GM18498 (cell line): ENCODE results near the gene TMEM50A.
"Not testable (repeated sequence)": the region's sequence is repeated elsewhere in the genome, so short reads cannot be mapped to it uniquely, and the experiment has no call there.

Experiments used
- ATAC-seq: cut with Tn5 transposase; IDR thresholded peaks from one replicate; pipeline ENCODE4 v1.9.1; 2021; ENCODE audit warnings: mild to moderate bottlenecking, moderate library complexity; ENCODE audit not compliant: unreplicated experiment

TMEM50A gene

DNA sequence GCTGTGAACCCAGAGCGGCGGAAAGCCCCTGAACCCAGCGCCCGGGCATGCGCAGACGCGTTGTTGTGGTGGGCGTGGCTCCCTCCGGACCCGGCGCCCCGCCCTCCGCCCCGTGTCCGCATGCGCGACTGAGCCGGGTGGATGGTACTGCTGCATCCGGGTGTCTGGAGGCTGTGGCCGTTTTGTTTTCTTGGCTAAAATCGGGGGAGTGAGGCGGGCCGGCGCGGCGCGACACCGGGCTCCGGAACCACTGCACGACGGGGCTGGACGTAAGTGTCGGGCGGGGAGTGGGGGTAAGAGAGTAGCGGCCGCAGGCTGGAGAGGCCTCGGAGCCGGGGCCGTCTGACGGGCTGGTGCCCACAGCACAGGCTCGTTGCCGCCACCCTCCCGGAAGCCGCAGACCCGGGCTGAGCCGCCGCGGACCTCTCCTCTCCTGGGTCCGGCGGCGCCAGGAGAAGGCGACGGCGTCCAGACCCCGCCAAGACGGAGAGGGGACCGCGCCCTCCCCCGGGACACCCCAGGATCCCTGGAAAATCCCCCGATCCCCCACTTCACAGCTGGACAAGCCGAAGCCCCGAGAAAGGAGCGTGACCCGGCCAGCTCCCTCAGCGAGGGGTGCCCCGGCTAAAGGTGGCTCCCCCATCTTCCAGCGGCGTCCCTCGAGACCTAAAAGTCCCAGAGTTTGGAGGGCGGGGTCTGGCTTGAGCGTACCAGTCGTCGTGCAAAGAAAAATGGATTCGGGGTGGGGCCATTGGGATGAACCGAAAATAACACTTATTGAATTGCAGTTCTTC lies at the start of gene TMEM50A:
Gene TMEM50A (plus strand): TSS at position 147 of the 794 bp plus-strand sequence. CDS start 2,153 bp downstream, outside the sequence.
- ATAC-seq, result peak; percentile 75

DNA sequence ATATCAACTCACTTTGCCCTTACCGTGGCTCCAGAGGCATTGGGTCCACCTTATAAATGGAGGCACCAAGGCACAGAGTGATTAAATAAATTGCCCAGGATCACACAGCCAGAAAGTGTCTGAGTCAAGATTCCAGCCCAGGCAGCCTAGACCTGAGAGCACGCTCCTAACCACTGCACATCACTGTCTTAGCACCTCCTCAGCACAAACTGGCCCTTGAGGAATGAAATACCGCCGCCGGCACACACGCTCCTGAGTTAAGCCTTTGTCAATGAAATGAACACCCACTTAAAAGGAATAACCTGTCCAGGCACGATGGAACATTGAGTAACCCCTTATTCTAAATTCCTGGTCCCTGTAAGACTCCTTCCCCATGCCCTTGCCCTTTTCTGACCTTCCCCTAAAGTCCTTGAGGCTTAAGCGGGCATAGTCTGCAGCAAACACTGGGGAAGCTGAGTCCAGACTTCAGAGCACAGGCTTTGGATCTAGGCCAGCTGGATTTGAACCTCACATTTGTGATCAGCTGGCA lies 49.5 kb upstream of the TMEM50A start:
- not testable (repeated sequence) for ATAC-seq

DNA sequence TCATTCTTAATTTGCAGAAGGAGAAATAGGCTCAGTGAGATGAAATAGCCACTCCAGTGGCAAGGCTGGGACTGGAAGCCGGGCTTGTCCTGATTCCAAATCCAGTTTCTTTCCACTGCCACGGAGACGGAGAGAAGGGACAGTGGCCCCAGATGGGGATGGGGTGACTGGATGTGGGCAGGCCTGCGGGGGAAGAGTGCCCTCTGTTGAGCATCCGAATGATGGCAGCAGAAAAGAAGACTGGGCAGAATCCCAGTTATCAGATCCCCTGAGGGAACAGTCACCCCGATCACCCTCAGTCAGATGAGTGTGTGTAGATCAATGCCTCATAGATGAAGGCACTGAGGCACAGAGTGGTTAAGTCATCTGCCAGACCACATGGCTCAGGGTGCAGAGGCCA lies 48.1 kb upstream of the TMEM50A start:
- not testable (repeated sequence) for ATAC-seq

DNA sequence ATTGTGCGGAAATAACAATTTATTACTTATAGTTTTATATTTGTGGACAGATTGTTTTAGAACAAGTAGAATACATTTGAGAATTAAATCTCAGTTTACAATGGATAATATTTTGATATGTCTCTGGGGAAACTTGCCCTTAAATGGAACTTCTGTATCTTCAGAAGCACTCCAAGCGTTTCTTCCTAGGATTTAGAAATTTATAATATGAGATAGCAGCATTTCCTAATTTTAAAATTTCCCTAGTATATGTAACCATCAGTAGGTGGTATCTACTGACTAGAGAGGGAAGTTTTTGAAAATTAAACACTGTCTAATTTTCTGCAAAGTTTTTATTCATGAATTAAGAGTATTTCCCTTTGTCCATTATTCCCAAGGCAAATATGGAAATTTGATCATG lies 44.7 kb upstream of the TMEM50A start:
- ATAC-seq, result not testable (repeated sequence)

DNA sequence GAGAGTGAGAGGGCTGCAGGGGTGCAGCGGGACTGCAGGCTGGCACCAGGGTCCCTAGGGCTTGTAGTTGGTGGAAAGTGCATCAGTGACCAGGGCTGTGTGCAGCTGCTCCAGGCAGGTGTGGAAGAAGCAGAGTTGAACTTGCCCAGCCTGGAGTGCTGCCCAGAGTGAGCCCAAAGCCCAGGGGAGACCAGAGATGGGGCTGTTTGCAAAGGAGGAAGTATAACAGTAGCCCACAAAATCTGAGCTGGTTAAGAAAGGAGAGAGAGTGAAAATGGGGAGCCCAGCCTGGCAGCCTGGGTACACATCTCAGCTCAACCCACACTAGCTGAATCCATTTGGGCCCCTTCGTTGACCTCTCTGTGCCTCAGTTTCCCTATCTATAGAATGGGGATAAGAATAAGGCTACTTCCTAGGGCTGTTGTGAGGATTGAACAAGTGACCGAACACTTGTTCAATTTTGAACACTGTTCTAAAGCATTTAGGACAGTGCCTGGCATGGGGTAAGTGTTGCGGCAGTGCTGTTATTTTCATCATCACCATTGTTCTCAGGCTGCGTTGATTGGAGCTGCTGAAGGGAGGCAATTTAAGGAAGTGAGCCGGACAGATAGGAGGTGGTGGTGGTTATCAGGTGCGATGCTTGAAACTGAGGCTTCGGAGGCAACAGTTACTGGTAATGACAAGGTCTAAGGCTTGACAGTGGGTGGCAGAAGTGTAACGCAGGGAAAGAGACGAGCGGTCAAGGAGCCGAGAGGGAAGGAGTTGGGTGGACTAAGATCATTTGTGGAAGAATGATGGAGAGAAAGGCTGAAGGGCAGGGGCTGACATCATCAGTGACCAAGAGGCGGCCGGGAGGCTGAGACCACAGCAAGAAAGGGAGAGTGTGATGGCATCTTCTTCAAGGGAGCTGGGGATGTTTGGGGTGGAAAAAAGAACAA lies 43.0 kb upstream of the TMEM50A start:
- ATAC-seq, result not testable (repeated sequence)

DNA sequence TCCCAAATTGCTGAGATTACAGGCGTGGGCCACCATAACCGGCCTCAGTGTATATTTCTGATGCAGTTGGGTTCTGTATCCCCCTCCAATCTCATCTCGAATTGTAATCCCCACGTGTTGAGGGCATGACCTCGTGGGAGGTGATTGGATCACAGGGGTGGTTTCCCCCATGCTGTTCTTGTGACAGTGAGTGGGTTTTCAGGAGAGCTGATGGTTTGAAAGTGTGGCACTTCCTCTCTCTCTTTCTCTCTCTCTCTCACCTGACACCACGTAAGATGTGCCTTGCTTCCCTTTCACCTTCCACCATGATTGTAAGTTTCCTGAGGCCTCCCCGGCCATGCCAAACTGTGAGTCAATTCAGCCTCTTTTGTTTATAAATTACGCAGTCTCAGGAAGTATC lies 41.6 kb upstream of the TMEM50A start:
- ATAC-seq, result not testable (repeated sequence)

DNA sequence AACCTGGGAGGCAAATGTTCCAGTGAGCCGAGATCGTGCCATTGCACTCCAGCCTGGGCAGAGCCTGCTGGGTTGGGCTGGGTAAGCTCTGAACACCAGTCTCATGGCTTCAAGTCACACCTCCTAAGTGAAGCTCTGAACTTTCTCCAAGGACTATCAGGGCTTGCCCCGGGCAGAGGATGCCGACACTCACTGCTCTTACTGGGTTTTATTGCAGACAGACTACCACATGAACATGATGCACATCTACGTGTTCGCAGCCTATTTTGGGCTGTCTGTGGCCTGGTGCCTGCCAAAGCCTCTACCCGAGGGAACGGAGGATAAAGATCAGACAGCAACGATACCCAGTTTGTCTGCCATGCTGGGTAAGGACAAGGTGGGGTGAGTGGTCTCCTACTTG lies 37.4 kb upstream of the TMEM50A start:
- ATAC-seq, result not testable (repeated sequence)

DNA sequence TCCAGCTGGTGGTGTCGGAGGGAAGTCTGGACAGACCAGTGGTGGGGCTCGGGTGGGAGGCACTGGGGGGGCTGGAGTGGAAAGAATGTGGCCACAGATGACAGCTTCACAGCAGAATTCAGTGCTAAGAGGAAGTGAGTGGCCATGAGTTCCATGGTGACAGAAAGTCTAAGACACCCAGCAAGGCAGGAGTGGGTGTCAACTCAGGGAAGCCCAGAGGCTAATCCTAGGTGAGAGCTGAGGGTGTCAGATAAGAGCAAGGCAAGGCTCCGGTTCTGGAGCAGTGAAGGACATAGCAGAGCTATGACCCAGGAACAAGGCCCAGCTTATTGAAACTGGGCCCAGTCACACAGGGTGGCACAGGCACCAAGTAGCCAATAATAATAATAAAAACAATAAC lies 35.8 kb upstream of the TMEM50A start:
- ATAC-seq, result not testable (repeated sequence)

DNA sequence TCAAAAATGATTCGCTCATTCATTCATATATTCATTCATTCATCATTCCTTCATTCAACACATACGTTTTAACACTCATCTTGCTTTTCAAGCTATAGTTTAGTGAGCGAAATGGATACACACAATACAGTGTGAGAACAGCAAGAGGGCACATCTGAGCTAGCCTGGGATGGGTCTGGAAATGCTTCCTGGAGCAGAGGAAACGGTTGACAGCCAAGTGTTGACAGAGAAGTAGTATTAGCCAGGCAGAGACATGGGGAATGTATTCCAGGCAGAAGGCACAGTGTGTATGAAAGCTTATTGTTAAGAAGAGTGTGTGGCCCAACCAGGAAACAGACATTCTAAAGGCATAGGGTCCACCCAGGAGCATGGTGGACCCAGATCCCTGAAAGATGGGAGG lies 33.2 kb upstream of the TMEM50A start:
- ATAC-seq, result not testable (repeated sequence)

DNA sequence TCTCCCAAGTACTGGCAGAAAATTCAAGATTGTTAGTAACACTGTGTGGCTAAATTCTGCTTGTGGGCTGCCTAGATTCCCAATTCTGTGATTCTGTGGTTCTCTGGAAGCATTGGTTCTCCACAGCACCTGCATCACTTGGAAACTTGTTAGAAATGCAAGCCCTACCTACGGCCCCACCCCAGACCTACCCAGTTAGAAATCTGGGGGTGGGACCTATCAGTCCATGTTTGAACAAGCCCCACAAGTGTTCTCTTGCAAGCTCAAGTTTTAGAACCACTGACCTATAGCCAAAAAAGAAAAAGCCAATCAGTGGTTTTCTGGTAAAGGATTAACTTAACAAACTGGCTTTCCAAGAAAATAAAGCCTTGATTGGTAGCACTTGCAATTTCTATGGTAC lies 30.0 kb upstream of the TMEM50A start:
- not testable (repeated sequence) for ATAC-seq

DNA sequence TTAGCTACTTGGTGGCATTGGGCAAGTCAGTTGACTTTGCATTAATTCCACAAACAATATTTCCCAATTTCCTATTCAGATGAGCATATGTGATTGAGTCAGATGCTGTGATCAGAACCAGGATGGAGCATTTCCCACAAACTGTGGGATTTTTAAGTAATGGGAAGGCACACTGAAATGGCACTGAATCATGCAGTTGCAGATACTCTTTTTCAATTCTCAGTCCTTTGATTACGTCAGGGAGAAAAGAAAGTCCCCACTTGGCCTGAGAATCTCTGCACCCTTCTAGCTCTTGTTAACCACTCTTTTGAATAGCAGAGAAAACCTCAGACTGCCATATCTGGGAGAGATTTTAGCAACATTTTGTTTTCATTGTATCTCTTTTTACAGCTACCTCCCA lies 29.0 kb upstream of the TMEM50A start:
- not testable (repeated sequence) for ATAC-seq

DNA sequence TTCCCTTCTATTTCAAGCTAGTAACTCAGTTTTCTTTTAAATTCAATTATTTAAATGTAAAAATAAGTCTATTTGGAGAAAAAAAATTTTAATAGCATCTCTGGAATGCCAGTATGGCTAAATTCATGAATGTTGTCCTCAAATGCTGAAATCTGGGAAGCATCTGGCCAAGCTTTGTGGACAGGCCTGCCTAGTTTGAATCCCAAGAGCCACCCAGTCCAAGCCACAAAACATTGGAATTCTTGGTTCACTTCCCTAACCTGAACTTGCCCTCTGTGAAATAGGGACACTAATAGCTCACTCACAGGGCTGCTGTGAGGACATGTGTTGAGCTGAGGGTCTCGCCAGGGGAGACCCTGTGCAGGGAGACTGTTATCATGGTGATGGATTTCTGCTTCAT lies 28.6 kb upstream of the TMEM50A start:
- ATAC-seq, result not testable (repeated sequence)

DNA sequence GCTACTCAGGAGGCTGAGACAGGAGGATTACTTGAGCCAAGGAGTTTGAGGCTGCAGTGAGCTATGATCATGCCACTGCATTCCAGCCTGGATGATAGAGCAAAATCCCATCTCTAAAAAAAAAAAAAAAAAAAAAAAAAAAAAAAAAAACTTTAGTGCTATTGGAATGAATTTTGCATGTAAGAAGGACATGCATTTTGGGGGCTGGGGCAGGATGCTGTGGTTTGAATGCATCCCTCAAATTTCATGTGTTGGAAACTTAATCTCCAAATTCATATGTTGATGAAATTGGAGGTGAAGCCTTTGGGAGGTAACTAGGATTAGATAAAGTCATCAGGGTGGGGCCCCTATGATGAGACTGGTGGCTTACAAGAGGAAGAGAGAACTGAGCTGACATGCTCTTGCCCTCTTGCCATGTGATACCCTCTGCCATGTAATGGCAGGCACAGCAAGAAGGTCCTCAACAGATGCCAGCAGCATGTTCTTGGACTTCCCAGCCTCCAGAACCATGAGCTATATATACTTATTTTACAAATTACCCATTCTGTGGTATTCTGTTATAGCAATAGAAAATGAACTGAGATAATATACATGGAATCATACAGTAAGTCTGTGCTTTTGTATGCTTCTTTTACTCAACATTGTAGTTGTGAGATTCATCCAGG lies 25.2 kb upstream of the TMEM50A start:
- ATAC-seq, result not testable (repeated sequence)

DNA sequence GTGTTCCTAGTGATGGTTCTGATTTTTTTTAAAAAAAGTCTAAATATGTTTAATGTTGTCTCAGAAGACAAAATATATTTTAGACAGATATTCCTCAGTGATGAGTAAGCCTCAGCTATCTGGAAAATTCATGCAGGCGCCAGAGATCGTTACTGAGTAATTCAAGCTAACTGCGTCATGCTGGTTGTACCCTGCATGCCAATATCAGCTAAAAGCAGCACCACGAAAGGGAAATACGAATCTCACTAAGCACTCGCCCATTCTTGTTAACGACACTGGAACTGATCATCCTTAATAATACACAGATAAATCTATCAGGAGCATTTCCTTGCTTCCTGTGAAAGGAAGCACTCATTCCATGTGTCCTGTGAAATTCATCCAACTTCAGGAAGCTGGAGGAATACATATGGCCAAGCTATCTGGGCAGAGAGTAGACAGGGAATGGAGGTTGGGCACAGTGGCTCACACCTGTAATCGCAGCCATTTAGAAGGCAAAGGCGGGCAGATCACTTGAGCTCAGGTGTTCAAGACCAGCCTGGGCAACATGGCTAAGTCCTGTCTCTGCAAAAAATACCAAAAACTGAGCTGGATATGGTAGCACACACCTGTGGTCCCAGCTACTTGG lies 17.7 kb upstream of the TMEM50A start:
- not testable (repeated sequence) for ATAC-seq

DNA sequence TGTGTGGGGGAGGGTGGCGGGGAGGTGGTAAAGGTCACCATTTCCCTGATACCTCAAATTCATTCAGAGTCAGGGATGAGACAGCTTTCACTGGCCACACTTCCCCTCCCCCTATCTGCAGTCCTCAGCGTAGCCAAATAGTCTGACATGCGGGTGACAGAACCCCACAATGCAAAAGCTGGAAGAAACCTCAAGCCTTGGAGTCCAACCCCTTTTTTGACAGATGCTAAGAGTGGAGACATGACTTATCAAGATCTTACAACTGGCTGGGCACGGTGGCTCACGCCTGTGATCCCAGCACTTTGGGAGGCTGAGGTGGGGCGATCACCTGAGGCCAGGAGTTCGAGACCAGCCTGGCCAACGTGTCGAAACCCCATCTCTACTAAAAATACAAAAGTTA lies 16.0 kb upstream of the TMEM50A start:
- not testable (repeated sequence) for ATAC-seq

DNA sequence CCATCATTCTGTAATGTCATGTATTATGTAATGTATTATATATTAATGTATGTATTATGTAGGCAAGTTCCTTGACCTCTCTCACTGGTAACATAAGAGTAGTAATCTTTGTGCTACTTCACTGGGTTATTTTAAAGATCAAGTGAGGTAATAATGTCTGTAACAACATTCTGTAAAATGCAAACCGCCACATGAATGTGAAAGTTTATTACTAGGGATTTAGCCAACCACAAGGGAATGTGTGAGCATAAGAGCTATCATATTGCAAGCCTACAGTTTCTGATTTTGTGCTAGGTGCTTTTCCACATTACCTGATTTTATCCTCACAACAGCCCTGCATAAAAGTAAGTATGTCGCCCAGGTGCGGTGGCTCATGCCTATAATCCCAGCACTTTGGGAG lies 13.7 kb upstream of the TMEM50A start:
- not testable (repeated sequence) for ATAC-seq

DNA sequence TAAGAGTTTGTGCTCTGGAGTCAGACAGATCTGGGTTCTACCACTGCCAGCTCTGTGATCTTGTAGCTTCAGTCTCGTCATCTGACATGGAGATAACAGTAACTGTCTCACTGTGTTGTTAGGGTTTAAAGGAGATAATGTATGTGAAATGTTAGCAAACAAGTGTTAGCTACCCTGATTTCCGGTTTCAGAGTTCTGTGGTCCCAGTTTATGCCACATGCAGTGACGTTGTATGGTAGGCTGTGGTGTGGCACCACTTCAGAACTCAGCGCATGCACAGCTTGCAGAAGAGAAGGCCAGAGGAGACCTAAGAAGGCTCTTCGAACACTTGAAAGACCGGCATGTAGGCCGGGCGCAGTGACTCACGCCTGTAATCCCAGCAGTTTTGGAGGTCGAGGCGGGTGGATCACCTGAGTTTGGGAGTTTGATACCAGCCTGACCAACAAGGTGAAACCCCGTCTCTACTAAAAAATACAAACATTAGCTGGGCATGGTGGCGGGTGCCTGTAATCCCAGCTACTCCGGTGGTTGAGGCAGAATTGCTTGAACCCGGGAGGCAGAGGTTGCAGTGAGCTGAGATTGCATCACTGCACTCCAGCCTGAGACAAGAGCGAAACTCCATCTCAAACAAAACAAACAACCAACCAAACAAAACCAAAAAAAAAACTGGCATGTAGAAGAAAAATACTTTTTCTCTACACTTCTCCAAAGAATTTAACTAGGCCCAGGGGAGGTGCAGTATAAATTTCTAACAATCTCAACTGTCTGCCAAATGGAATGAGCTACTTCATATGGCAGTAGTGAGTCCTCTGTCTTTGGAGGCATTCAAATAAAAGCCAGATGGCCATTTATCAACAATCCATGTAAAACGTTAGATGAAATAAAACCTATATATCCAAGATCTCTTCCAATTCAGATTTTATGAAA lies 10.0 kb upstream of the TMEM50A start:
- not testable (repeated sequence) for ATAC-seq

DNA sequence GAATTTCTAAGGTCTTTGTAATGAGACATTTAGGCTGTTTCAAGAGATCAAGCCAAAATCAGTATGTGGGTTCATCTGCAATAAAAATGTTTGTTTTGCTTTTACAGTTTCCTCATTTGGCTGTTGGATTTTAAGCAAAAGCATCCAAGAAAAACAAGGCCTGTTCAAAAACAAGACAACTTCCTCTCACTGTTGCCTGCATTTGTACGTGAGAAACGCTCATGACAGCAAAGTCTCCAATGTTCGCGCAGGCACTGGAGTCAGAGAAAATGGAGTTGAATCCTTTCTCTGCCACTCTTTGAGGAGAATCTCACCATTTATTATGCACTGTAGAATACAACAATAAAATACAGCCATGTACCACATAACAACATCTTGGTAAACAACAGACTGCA lies 9.3 kb upstream of the TMEM50A start:
- ATAC-seq, result not testable (repeated sequence)

DNA sequence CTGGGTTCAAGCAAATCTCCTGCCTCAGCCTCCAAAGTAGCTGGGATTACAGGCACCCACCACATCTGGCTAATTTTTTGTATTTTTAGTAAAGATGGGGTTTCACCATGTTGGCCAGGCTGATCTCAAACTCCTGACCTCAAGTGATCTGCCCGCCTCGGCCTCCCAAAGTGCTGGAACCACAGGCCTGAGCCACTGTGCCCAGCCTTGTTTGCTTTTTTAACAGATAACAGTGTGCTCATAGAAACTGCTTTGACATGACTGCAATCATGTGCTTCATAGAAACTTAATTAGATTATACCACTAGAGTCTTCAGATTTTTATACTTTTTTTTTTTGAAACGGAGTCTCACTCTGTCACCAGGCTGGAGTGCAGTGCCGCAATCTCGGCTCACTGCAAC lies 8.8 kb upstream of the TMEM50A start:
- ATAC-seq, result not testable (repeated sequence)
